Common myeloid progenitor, CD34-positive (primary cell): ENCODE results near the gene NFYB.
"Not testable (repeated sequence)": the region's sequence is repeated elsewhere in the genome, so short reads cannot be mapped to it uniquely, and the experiment has no call there.

Experiments used
- CTCF ChIA-PET: fragments of 350-600 bp; sonication (Branson Sonifier 250); formaldehyde crosslinking; loops from one replicate; lab custom pipeline; 2021; ENCODE audit warnings: antibody characterized with exemption; lab: Charles Lee
- POLR2A ChIA-PET: fragments of 350-600 bp; sonication (Branson Sonifier 250); formaldehyde crosslinking; loops from one replicate; lab custom pipeline; 2021; ENCODE audit warnings: antibody characterized with exemption; lab: Charles Lee
- DNase-seq, 3 donors: peaks; one replicate each; pipeline versions ENCODE4 v3.0.0 to v3.0.0-alpha.2; 2013
- H3K27ac ChIP-seq, 2 experiments: 1 replicate in 1 of 2; 2 replicates in 1 of 2; pipeline ENCODE4 v1.7.0; 2013; ENCODE audit warnings: inconsistent platforms in 2 of 2, low read length in 2 of 2, mild to moderate bottlenecking in 2 of 2, low read depth in 1 of 2, moderate library complexity in 1 of 2; ENCODE audit not compliant: severe bottlenecking in 2 of 2, insufficient read depth in 1 of 2, poor library complexity in 1 of 2
- H3K27me3 ChIP-seq, 5 experiments: replicated peaks in 2 of 5; 1 replicate in 3 of 5; 2 replicates in 2 of 5; pipeline versions ENCODE4 v1.6.1 to v1.7.0; 2013; ENCODE audit warnings: low read length in 4 of 5, mild to moderate bottlenecking in 2 of 5, moderate library complexity in 2 of 5, inconsistent platforms in 1 of 5; ENCODE audit not compliant: insufficient read depth in 5 of 5, control insufficient read depth in 4 of 5
- H3K36me3 ChIP-seq, 4 experiments: 1 replicate in 2 of 4; 2 replicates in 2 of 4; pipeline versions ENCODE4 v1.6.1 to v1.7.0; 2013; ENCODE audit warnings: low read length in 3 of 4, control low read depth in 1 of 4, mild to moderate bottlenecking in 1 of 4; ENCODE audit not compliant: control insufficient read depth in 4 of 4, insufficient read depth in 4 of 4
- H3K4me1 ChIP-seq, 4 experiments: 1 replicate in 3 of 4; 2 replicates in 1 of 4; pipeline versions ENCODE4 v1.6.1 to v1.7.1; 2013; ENCODE audit warnings: low read length in 3 of 4, mild to moderate bottlenecking in 3 of 4, control low read depth in 1 of 4, inconsistent platforms in 1 of 4, moderate library complexity in 1 of 4; ENCODE audit not compliant: control insufficient read depth in 4 of 4, insufficient read depth in 4 of 4; ENCODE audit errors: control extremely low read depth in 1 of 4
- H3K4me3 ChIP-seq, 7 experiments: 1 replicate in 4 of 7; 2 replicates in 3 of 7; pipeline versions ENCODE4 v1.5.1 to v1.7.0; 2013; ENCODE audit warnings: mild to moderate bottlenecking in 7 of 7, low read length in 6 of 7, moderate library complexity in 6 of 7, inconsistent platforms in 2 of 7, low read depth in 2 of 7, control low read depth in 1 of 7; ENCODE audit not compliant: insufficient read depth in 4 of 7, control insufficient read depth in 1 of 7; ENCODE audit errors: extremely low read depth in 1 of 7
- H3K9me3 ChIP-seq, 5 experiments: 1 replicate in 4 of 5; 2 replicates in 1 of 5; pipeline versions ENCODE4 v1.6.1 to v1.7.1; 2013; ENCODE audit warnings: low read length in 4 of 5, mild to moderate bottlenecking in 2 of 5, inconsistent platforms in 1 of 5, low read depth in 1 of 5, moderate library complexity in 1 of 5; ENCODE audit not compliant: control insufficient read depth in 4 of 5, insufficient read depth in 2 of 5; ENCODE audit errors: control extremely low read depth in 1 of 5
- WGBS: methylation state at CpG from one replicate; pipeline ENCODE4 v1.1.5; 2013; ENCODE audit not compliant: insufficient coverage; 5-methylcytosine and 5-hydroxymethylcytosine counted together

NFYB gene

DNA sequence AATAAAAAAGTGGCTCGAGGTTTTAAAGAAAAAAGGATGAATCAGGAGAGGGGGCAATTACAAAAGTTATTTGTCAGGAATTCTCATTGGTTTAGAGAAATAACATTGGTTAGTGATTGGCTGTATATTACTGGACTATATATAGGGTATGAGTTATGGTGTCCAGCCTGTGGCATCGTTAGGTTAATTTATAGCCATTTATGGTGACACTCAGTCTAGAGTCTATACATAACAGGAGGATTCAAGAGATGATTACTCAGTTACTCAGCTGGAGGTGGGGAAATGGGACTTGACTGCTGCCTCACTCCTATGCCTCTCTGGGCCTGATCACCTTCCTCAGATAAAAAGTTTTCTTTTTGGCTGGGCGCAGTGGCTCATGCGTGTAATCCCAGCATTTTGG lies 25.6 kb upstream of the NFYB start:
- ChIA-PET CTCF (no interaction called here), POLR2A (no interaction called here)
- Histone ChIP-seq H3K9me3 (no peaks in the 10 kb centered on the region), H3K36me3 (no peaks in the 10 kb centered on the region), H3K27me3 (no peaks in the 10 kb centered on the region), H3K4me1 (no peaks in the 10 kb centered on the region), H3K4me3 (no peak overlapping the region), H3K27ac (no peak overlapping the region)
- DNase-seq: no peak
- 100% methylated on average over 3 of the region's 4 CpGs for WGBS

DNA sequence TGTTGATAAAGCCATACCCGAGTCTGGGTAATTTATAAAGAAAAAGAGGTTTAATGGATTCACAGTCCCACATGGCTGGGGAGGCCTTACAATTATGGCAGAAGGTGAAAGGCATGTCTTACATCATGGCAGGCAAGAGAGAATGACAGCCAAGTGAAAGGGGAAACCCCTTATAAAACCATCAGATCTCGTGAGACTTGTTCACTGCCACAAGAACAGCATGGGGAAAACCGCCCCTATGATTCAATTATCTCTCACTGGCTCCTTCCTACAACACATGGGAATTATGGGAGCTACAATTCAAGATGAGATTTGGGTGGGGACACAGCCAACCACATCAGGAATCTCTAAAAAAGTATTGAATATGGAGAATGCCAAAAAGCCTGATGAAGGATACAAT lies 25.0 kb upstream of the NFYB start:
- H3K36me3 ChIP-seq, H3K4me1 ChIP-seq, H3K9me3 ChIP-seq, CTCF ChIA-PET, H3K27ac ChIP-seq, H3K4me3 ChIP-seq, POLR2A ChIA-PET, H3K27me3 ChIP-seq, DNase-seq: not testable (repeated sequence)
- no CpG with 5 or more reads among the region's 3 CpGs for WGBS

DNA sequence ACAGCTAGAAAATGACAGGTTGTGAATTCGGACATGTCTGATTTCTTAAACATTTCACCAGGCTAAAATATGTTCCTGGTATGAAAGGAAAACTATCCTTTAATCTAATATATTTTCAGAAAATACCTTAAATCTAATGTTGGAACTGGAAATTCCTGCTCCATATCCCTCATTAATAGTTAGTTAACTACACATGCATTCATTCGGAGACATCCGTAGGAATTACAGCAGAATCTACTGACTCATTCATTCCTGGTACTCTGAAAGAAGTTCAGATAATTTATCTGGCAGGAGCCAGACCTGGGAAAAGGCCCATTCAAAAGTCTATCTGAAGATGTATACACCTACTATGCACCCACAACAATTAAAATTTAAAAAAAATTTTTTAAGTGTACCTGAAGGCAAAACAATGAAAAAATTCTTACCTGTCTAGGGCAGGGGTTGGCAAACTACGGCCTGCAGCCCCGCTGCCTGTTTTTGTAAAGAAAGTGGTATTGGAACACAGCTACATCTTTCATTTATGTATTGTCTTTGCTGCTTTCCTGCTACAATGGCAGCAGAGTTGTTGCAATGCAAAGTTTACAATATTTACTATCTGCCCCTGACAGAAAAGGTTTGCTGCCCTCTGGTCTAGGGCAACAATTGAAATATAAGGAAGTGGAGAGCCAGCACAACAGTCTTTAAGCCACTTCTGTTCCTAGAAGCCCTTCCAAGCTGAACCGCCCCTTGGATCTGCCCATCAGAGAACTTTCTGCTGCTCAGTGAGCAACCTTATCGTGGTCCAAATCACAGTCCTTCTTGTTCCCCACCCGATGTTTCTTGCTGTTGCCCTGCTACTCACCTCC lies 17.9 kb upstream of the NFYB start:
- Histone ChIP-seq H3K27me3 (no peaks in the 10 kb centered on the region), H3K27ac (no peak overlapping the region), H3K4me1 (peaks cover 3 to 15% (median 9%) of the 10 kb centered on the region in 4 experiments), H3K36me3 (no peaks in the 10 kb centered on the region), H3K9me3 (no peaks in the 10 kb centered on the region), H3K4me3 (no peak overlapping the region)
- no peak for DNase-seq
- CTCF ChIA-PET: no interaction called here
- 97% methylated on average over 6 of the region's 8 CpGs for WGBS
- POLR2A ChIA-PET: no interaction called here

DNA sequence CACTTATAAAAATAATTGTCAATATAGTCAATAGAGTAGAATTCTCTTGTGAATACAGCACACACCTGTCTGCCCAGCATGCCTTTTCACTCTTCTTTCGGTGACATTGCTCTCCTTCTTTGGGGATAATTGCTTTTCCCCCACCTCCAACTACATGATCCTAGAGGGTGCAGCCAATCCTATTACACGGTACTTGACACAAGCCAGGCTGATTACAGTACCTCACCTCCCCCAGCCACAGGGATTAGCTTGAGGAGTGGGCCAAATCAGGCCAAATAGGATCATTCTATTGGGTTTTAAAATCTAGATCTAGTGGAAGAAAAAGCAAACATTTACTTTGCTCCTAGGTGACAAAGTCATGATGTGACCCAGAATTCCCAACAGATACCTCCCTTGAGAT lies 16.8 kb upstream of the NFYB start:
- no peak for DNase-seq
- no peak overlapping the region for H3K27ac ChIP-seq
- H3K27me3 ChIP-seq: no peaks in the 10 kb centered on the region
- no peaks in the 10 kb centered on the region for H3K36me3 ChIP-seq
- H3K9me3 ChIP-seq: no peaks in the 10 kb centered on the region
- WGBS: 100% methylated on average over 1 of the region's 2 CpGs
- ChIA-PET POLR2A (no interaction called here), CTCF (no interaction called here)
- H3K4me1 ChIP-seq: peaks cover 3 to 15% (median 9%) of the 10 kb centered on the region in 4 experiments
- no peak overlapping the region for H3K4me3 ChIP-seq

DNA sequence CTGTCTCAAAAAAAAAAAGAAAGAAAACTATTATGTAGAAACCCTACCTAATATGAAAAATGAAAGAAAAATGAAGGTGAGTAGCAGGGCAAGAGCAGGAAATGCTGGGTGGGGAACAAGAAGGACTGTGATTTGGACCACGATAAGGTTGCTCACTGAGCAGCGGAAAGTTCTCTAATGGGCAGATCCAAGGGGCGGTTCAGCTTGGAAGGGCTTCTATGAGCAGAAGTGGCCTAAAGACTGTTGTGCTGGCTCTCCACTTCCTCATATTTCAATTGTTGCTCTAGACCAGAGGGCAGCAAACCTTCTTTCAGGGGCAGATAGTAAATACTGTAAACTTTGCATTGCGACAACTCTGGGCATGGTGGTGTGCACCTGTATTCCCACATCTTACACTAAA lies 16.3 kb upstream of the NFYB start:
- H3K4me1 ChIP-seq: peaks cover 3 to 15% (median 9%) of the 10 kb centered on the region in 4 experiments
- 10% methylated on average over 2 of the region's 4 CpGs for WGBS
- CTCF ChIA-PET: interaction anchor here (2.0 kb wide), 1 partner anchor 16 kb away, joined by 6 read pairs; the partner anchor contains the start of gene NFYB
- POLR2A ChIA-PET: interaction anchor here (0.8 kb wide), 1 partner anchor 17 kb away, joined by 4 read pairs; no protein-coding TSS in a partner anchor
- H3K4me3 ChIP-seq: peak overlapping the region in 1 of 7 experiments; percentile 33
- no peaks in the 10 kb centered on the region for H3K27me3 ChIP-seq
- no peak overlapping the region for H3K27ac ChIP-seq
- peak in 2 of 3 donors; percentile 55 to 66 for DNase-seq
- no peaks in the 10 kb centered on the region for H3K9me3 ChIP-seq
- no peaks in the 10 kb centered on the region for H3K36me3 ChIP-seq

DNA sequence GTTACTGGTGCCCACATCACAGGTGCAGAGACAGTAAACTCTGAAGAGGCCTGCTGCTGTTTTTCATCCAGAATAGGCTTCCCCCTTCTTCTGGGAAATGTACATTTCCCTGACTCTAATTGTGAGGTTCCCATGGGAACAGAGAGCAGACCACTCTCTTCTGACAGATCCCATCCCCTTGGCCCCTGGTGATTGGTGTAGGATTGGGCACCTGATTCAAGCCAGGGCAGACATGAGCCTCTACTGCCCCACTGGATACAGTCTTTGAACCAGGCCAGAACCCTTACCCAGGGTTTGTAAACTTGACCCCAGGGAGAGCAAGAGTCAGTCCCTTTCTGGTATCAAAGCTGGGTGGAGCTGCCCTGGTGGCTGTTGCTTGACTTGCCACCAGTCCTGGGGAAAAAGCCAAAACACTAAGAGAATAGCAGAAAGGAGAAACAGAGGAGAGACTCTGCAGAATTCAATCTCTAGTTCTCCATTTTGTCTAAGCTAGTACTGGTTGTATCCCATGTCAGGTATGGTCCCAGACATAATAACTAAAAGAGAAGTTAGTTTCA lies 14.8 kb upstream of the NFYB start:
- DNase-seq: no peak
- Histone ChIP-seq H3K27me3 (no peaks in the 10 kb centered on the region), H3K27ac (no peak overlapping the region), H3K4me1 (peaks cover 3 to 15% (median 9%) of the 10 kb centered on the region in 4 experiments), H3K36me3 (no peaks in the 10 kb centered on the region), H3K4me3 (no peak overlapping the region), H3K9me3 (peaks cover 0 to 3% (median 0%) of the 10 kb centered on the region in 5 experiments)
- ChIA-PET POLR2A (no interaction called here), CTCF (interaction anchor here (0.6 to 2.0 kb wide), 3 partner anchors 9 to 15 kb away, joined by 3 to 6 read pairs (median 3); partner anchors contain the start of gene NFYB)

DNA sequence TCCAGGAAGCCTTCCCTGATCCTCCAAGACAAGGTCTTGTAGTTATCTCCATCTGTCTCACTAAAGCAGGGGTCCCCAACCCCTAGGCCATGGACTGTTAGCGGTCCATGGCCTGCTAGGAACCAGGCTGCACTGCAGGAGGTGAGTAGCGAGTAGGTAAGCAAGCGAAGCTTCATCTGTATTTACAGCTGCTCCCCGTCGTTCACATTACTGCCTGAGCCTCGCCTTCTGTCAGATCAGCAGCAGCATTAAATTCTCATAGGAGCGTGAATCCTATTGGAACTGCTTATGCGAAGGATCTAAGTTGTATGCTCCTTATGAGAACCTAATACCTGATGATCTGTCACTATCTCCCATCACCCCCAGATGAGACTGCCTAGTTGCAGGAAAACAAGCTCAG lies 12.4 kb upstream of the NFYB start:
- Histone ChIP-seq H3K27ac (no peak overlapping the region), H3K9me3 (peaks cover 0 to 3% (median 0%) of the 10 kb centered on the region in 5 experiments), H3K4me1 (peaks cover 3 to 15% (median 9%) of the 10 kb centered on the region in 4 experiments), H3K27me3 (no peaks in the 10 kb centered on the region), H3K4me3 (no peak overlapping the region), H3K36me3 (no peaks in the 10 kb centered on the region)
- ChIA-PET POLR2A (no interaction called here), CTCF (no interaction called here)
- DNase-seq: no peak
- WGBS: 96% methylated on average over 8 of the region's 8 CpGs
